ENCODE measurements around the gene GDF11. TPM values are rescaled to one million over a fixed set of nuclear protein-coding genes. Genes with fewer than 3 reads are reported as not detected.
"Not testable (repeated sequence)": the region's sequence is repeated elsewhere in the genome, so short reads cannot be mapped to it uniquely, and the experiment has no call there.

The GDF11 gene
- total RNA-seq, 6 experiments from 2014 or later = 0.25 to 0.95 (median 0.54) TPM

DNA sequence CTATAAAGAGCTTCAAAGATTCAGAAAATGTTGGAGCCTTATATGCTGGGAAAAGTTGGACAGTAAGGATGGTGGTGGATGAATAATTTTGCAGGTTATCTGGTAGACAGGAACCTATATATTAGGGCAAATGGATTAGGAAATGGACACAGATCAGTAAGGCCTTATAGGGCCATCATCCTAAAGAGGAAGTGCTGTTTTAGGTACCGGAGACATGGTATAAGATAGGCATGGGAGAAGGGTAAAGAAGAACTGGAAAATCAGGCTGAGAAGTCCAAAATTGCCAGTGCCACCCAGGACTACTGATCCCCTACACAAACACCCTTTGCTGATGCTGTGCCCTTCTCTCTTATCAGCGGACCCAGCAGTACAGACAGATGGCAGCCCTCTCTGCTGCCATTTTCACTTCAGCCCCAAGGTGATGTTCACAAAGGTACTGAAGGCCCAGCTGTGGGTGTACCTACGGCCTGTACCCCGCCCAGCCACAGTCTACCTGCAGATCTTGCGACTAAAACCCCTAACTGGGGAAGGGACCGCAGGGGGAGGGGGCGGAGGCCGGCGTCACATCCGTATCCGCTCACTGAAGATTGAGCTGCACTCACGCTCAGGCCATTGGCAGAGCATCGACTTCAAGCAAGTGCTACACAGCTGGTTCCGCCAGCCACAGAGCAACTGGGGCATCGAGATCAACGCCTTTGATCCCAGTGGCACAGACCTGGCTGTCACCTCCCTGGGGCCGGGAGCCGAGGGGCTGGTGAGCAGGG, 5.5 kb downstream of the GDF11 start:
- intact Hi-C loops (cut with DNase I) = loop anchor here in 1 of 2 donors (10.0 kb wide), 2 partner anchors 46 to 186 kb away; partner anchors contain the start of gene DGKA
- no peaks in the 10 kb centered on the region for H3K9me3 ChIP-seq
- DNase-seq = no peak
- no peak overlapping the region for H3K4me3 ChIP-seq
- H3K4me1 ChIP-seq = peaks cover 0 to 7% (median 0%) of the 10 kb centered on the region in 4 donors
- TF ChIP-seq POLR2A (IDR thresholded peaks at IDR 0.05) = no peak
- TF ChIP-seq, protein P1, sequence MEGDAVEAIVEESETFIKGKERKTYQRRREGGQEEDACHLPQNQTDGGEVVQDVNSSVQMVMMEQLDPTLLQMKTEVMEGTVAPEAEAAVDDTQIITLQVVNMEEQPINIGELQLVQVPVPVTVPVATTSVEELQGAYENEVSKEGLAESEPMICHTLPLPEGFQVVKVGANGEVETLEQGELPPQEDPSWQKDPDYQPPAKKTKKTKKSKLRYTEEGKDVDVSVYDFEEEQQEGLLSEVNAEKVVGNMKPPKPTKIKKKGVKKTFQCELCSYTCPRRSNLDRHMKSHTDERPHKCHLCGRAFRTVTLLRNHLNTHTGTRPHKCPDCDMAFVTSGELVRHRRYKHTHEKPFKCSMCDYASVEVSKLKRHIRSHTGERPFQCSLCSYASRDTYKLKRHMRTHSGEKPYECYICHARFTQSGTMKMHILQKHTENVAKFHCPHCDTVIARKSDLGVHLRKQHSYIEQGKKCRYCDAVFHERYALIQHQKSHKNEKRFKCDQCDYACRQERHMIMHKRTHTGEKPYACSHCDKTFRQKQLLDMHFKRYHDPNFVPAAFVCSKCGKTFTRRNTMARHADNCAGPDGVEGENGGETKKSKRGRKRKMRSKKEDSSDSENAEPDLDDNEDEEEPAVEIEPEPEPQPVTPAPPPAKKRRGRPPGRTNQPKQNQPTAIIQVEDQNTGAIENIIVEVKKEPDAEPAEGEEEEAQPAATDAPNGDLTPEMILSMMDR (IDR thresholded peaks at IDR 0.05) = no peak
- H3K27me3 ChIP-seq = no peaks in the 10 kb centered on the region
- peaks cover 0 to 17% (median 5%) of the 10 kb centered on the region in 4 donors for H3K36me3 ChIP-seq
- no peak for ATAC-seq
- no peak overlapping the region for H3K27ac ChIP-seq
- 89% methylated on average over 5 of the region's 18 CpGs for WGBS (ENCODE audit: insufficient coverage, low coverage, low lambda C conversion rate, missing lambda C conversion rate)

DNA sequence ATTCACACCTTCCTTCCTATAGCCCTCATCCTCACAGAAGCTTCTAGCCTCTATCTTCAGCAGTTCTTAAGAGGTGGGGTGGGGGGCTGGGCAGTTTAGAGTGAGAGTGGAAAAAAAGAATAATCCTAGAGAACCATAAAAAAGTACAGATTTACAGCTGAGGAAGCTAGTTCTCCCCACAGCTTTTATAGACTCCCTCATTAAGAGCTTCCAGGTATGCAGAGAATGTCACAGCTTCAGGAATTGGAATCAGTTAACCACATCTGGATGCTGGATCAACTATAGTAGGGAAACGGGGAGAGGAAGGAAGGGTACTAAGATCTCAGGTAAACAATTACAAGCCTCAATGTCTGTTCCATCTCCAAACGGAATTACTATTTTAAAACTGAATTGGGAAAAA, 12.3 kb downstream of the GDF11 start:
- DNase-seq = no peak
- intact Hi-C loops (cut with DNase I) = no loop called here
- no peak for TF ChIP-seq POLR2A (IDR thresholded peaks at IDR 0.05)
- TF ChIP-seq, protein P1 (IDR thresholded peaks at IDR 0.05) = no peak
- 69% methylated on average over 2 of the region's 2 CpGs for WGBS (ENCODE audit: insufficient coverage, low coverage, low lambda C conversion rate, missing lambda C conversion rate)
- H3K4me1 ChIP-seq = no peaks in the 10 kb centered on the region
- no peak overlapping the region for H3K4me3 ChIP-seq
- no peak for ATAC-seq
- H3K9me3 ChIP-seq = no peaks in the 10 kb centered on the region
- no peak overlapping the region for H3K27ac ChIP-seq
- H3K36me3 ChIP-seq = peaks cover 0 to 56% (median 33%) of the 10 kb centered on the region in 4 donors
- H3K27me3 ChIP-seq = no peaks in the 10 kb centered on the region

DNA sequence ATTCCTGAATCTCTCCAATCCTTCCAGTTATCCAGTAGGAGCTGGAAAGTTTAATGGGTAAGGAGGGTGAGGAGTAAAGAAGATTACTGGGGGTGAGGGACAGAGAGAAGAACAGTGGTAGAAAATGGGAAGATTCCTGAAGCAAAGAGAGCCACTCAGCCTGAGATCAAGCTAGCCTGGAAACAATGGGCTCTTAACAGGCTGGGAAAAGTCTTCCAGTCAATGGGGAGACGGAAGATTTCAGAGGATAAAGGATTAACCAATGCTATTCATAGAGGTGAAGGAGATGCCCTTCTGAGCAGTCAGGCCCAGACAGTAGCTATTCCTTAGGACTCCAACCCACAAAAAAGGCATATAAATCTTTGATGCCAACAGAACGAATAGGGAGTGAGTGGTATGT, 14.8 kb downstream of the GDF11 start:
- Histone ChIP-seq H3K9me3 (no peaks in the 10 kb centered on the region), H3K4me3 (no peak overlapping the region), H3K27me3 (no peaks in the 10 kb centered on the region), H3K27ac (no peak overlapping the region), H3K4me1 (no peaks in the 10 kb centered on the region), H3K36me3 (peaks cover 0 to 56% (median 29%) of the 10 kb centered on the region in 4 donors)
- intact Hi-C loops (cut with DNase I) = no loop called here
- TF ChIP-seq, protein P1 (IDR thresholded peaks at IDR 0.05) = no peak
- TF ChIP-seq POLR2A (IDR thresholded peaks at IDR 0.05) = no peak
- no peak for ATAC-seq
- DNase-seq = no peak
- WGBS (ENCODE audit: insufficient coverage, low coverage, low lambda C conversion rate, missing lambda C conversion rate) = 80% methylated on average over 2 of the region's 2 CpGs

DNA sequence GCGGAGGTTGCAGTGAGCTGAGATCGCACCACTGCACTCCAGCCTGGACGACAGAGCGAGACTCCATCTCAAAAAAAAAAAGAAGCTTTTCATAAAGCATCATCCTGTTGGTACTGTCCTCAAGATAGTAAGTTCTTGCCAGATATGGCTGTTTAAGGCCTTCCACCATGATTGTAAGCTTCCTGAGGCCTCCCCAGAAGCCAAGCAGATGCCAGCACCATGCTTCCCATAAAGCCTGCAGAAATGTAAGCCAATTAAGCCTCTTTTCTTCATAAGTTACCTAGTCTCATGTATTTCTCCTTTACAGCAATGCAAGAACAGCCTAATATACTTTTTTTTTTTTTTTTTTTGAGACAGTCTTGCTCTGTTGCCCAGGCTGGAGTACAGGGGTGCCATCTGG, 15.7 kb downstream of the GDF11 start:
- H3K4me1 ChIP-seq; ATAC-seq; DNase-seq; H3K27ac ChIP-seq; H3K9me3 ChIP-seq; intact Hi-C loops (cut with DNase I); H3K4me3 ChIP-seq; H3K27me3 ChIP-seq: not testable (repeated sequence)
- peaks cover 0 to 50% (median 27%) of the 10 kb centered on the region in 4 donors for H3K36me3 ChIP-seq
- 80% methylated on average over 1 of the region's 4 CpGs for WGBS (ENCODE audit: insufficient coverage, low coverage, low lambda C conversion rate, missing lambda C conversion rate)

DNA sequence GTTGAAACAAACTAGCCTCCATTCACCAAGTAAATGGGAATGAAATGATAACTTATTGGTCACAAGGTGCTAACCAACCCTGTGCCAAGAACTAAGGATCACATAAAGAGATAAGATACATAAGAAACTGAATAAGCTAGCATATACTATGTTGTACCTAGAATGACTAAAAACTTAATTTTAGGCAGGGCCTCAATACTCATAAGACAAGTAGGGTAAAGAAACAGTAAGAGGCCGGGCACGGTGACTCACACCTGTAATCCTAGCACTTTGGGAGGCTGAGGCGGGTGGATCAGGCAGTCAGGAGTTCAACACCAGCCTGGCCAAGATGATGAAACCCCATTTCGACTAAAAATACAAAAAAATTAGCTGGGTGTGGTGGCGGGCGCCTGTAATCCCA, 17.7 kb downstream of the GDF11 start:
- no peak overlapping the region for H3K27ac ChIP-seq
- 90% methylated on average over 3 of the region's 6 CpGs for WGBS (ENCODE audit: insufficient coverage, low coverage, low lambda C conversion rate, missing lambda C conversion rate)
- no peak for ATAC-seq
- no peak for DNase-seq
- no peaks in the 10 kb centered on the region for H3K4me1 ChIP-seq
- TF ChIP-seq POLR2A (IDR thresholded peaks at IDR 0.05) = no peak
- TF ChIP-seq, protein P1 (IDR thresholded peaks at IDR 0.05) = no peak
- intact Hi-C loops (cut with DNase I) = no loop called here
- no peak overlapping the region for H3K4me3 ChIP-seq
- no peaks in the 10 kb centered on the region for H3K27me3 ChIP-seq
- H3K36me3 ChIP-seq = peaks cover 0 to 47% (median 25%) of the 10 kb centered on the region in 4 donors
- no peaks in the 10 kb centered on the region for H3K9me3 ChIP-seq
